Activated naive CD4-positive, alpha-beta T cell treated with anti-CD3 and anti-CD28 coated beads, Interleukin-2, amount 50 U/mL, for 72 hours (primary cell): ENCODE results near the gene CRLF3. TPM values are rescaled to one million over a fixed set of nuclear protein-coding genes. Genes with fewer than 3 reads are reported as not detected.

Source experiments
- total RNA-seq, 2 donors: library from RNA; stranded (reverse); gene quantifications; one replicate each; pipeline ENCODE4 v1.2.3, GENCODE V29; 2022

The CRLF3 gene
- total RNA-seq, 2 donors from 2014 or later = 49.8 to 55.9 TPM

Other genes with a start within 250 kb of the CRLF3 start
- 10 to 100 TPM; 32.5 to 52.1 TPM for gene ATAD5, start 7.3 kb upstream of the CRLF3 start, total RNA-seq
- 10 to 100 TPM in 1 of 2 donors, 1 to 10 TPM in 1; 9.9 to 12.1 TPM for gene TEFM, start 81.5 kb upstream of the CRLF3 start, total RNA-seq
- 1 to 10 TPM in 1 of 2 donors, not detected in 1; 1.3 TPM for gene ADAP2, start 97.3 kb upstream of the CRLF3 start, total RNA-seq
- gene RNF135, start 146.3 kb upstream of the CRLF3 start, total RNA-seq = 1 to 10 TPM; 3.7 to 4.2 TPM